HUES6 (cell line): ENCODE results near the gene OSBPL9.
"Not testable (repeated sequence)": the region's sequence is repeated elsewhere in the genome, so short reads cannot be mapped to it uniquely, and the experiment has no call there.

Source experiments
- H3K27ac ChIP-seq: 2 replicates; pipeline ENCODE4 v1.7.0; 2013; ENCODE audit warnings: low read depth, mild to moderate bottlenecking, low read length, inconsistent platforms
- H3K27me3 ChIP-seq: 2 replicates; pipeline ENCODE4 v1.6.1; 2013; ENCODE audit warnings: low read length; ENCODE audit not compliant: control insufficient read depth, insufficient read depth
- H3K36me3 ChIP-seq: 2 replicates; pipeline ENCODE4 v1.6.1; 2013; ENCODE audit warnings: low read length; ENCODE audit not compliant: control insufficient read depth, insufficient read depth
- H3K4me1 ChIP-seq: 2 replicates; pipeline ENCODE4 v1.6.1; 2013; ENCODE audit warnings: low read length; ENCODE audit not compliant: control insufficient read depth, insufficient read depth
- H3K4me3 ChIP-seq: 2 replicates; pipeline ENCODE4 v1.5.1; 2013; ENCODE audit warnings: low read depth, low read length
- H3K9ac ChIP-seq: one replicate; pipeline ENCODE4 v1.6.1; 2013; ENCODE audit warnings: mild to moderate bottlenecking, low read length
- H3K9me3 ChIP-seq: 2 replicates; pipeline ENCODE4 v1.6.1; 2013; ENCODE audit warnings: low read depth, low read length; ENCODE audit not compliant: control insufficient read depth, insufficient read depth

The OSBPL9 gene

DNA sequence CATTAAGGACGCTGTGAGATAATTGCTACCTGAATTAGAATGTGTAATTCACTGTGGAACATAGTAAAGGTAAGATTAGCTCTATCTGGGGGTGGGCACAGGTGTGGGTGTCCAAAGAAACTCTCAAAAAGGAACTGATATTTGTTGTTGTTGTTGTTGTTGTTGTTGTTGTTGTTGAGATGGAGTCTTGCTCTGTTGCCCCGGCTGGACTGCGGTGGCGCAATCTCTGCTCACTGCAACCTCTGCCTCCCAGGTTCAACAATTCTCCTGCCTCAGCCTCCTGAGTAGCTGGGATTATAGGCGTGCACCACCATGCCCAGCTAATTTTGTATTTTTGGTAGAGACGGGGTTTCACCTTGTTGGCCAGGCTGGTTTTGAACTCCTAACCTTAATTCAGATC is 6.8 kb upstream of the OSBPL9 start:
- H3K4me1 ChIP-seq, H3K27ac ChIP-seq, H3K36me3 ChIP-seq, H3K9me3 ChIP-seq, H3K4me3 ChIP-seq, H3K9ac ChIP-seq, H3K27me3 ChIP-seq: not testable (repeated sequence)

DNA sequence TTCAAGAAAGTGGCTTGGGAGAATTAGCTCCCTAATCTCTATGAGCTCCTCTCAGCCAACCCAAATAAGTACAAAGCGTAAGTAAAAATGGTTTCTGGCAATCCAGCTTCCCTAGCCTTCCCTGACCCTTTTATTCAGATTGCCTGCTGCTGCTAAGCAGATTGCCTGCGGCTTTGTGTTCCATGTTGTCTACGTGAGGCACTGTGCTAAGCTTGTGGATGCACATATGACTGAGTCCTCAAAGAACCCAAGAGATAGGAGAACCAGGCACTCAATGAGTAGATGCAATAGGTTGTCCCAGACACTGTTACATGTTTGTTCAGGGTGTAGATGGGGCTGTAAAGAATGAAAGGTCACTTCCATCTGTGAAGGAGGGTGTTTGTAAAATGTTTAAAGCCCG is 6.3 kb upstream of the OSBPL9 start:
- H3K4me3 ChIP-seq: no peak overlapping the region
- H3K36me3 ChIP-seq: no peaks in the 10 kb centered on the region
- no peaks in the 10 kb centered on the region for H3K27me3 ChIP-seq
- no peaks in the 10 kb centered on the region for H3K4me1 ChIP-seq
- no peak overlapping the region for H3K9ac ChIP-seq
- no peak overlapping the region for H3K27ac ChIP-seq
- no peaks in the 10 kb centered on the region for H3K9me3 ChIP-seq

DNA sequence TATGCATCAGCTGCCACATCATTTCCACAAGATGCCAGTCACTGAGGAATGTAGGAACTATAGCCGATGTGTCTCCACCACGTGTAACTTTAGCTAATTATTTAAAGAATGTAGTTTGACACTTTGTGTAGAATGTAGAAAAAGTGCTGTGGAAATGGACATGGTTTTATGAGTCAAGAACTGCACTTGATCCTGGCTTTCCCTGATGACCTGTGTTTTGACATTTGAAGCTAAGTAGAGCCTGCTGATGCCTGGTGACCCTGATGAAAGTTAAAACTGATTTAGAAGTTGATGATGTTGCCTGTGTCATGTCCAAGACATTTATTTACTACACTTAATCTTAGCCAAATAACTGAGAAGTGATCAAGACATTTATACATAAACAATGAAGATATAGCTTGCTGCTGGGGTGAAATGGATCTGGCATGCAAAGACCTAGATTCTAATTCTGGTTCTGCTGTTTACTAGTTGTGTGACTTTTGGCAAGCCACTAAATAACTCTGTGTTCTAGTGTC is 4.4 kb upstream of the OSBPL9 start:
- Histone ChIP-seq H3K4me3 (no peak overlapping the region), H3K4me1 (no peaks in the 10 kb centered on the region), H3K9ac (no peak overlapping the region), H3K27me3 (no peaks in the 10 kb centered on the region), H3K9me3 (no peaks in the 10 kb centered on the region), H3K27ac (no peak overlapping the region), H3K36me3 (no peaks in the 10 kb centered on the region)

DNA sequence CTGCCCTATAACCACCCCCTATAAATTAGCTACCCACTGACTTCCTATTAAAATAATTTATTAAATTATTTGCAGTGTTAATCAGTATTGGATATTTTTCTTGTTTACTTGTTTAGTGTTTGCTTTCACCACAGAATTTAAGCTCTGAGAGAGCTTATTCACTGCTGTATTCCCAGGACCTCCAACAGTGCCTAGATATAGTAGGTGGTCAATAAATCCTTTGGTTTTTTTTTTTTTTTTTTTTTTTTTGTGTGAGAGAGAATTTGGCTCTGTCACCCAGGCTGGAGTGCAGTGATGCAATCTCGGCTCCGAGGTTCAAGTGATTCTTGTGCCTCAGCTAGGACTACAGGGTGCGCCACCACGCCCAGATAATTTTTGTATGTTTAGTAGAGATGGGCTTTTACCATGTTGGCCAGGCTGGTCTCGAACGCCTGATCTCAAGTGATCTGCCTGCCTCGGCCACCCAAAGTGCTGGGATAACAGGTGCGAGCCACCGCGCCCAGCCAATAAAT is 1.1 kb upstream of the OSBPL9 start:
- Histone ChIP-seq H3K27ac (no peak overlapping the region), H3K9me3 (no peaks in the 10 kb centered on the region), H3K9ac (no peak overlapping the region), H3K4me3 (no peak overlapping the region), H3K27me3 (no peaks in the 10 kb centered on the region), H3K36me3 (no peaks in the 10 kb centered on the region), H3K4me1 (peaks cover 9% of the 10 kb centered on the region; the same call in 1 of the 2 replicates)

GRCh38 chr1:51616490-51616889 is 402 bp upstream of the OSBPL9 start:
- Histone ChIP-seq H3K27me3 (no peaks in the 10 kb centered on the region), H3K4me1 (peaks cover 16% of the 10 kb centered on the region; the same call in 1 of the 2 replicates), H3K4me3 (peak overlapping the region; percentile 87), H3K36me3 (no peaks in the 10 kb centered on the region), H3K27ac (no peak overlapping the region), H3K9ac (no peak overlapping the region), H3K9me3 (no peaks in the 10 kb centered on the region)

GRCh38 chr1:51618715-51619114 is 1.8 kb downstream of the OSBPL9 start:
- Histone ChIP-seq H3K4me1 (peaks cover 34% of the 10 kb centered on the region), H3K27me3 (no peaks in the 10 kb centered on the region), H3K4me3 (no peak overlapping the region), H3K36me3 (no peaks in the 10 kb centered on the region), H3K9ac (no peak overlapping the region), H3K27ac (no peak overlapping the region), H3K9me3 (no peaks in the 10 kb centered on the region)

DNA sequence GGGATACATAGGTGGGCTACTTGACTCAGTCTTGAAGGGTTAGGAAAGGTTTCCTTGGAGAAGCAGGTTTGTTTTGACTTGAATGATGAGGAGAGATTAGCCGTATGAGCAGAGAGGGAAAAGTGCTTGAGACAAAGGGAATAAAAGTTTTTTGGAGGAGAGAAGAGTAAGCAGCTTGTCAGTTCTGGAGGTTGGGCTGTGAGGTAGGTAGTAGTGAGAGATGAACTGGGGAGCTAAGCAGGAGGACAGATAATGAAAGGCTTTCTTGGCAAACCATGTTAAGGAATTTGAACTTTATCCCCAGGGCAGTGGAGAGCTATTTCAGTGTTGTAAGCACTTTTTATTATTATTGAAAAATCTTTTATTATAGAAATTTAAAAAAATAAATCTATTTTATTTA is 3.6 kb downstream of the OSBPL9 start:
- Histone ChIP-seq H3K4me3 (no peak overlapping the region), H3K9ac (no peak overlapping the region), H3K36me3 (no peaks in the 10 kb centered on the region), H3K27me3 (no peaks in the 10 kb centered on the region), H3K27ac (no peak overlapping the region), H3K9me3 (no peaks in the 10 kb centered on the region), H3K4me1 (peaks cover 34% of the 10 kb centered on the region)

DNA sequence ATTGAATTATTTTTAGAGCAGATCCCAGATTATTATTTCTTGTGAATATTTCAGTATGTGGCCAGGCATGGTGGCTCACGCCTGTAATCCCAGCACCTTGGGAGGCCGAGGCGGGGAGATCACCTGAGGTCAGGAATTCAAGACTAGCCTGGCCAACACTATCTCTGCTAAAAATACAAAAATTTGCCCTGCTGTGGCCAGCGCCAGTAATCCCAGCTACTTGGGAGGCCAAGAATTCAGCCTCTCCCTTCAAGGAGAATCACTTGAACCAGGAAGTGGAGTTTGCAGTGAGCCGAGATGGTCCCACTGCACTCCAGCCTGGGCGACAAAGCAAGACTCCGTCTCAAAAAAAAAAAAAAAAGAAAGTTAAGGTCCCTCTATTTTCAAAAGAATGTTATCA is 4.3 kb downstream of the OSBPL9 start:
- Histone ChIP-seq H3K4me1 (peaks cover 34% of the 10 kb centered on the region), H3K9me3 (no peaks in the 10 kb centered on the region), H3K4me3 (no peak overlapping the region), H3K27me3 (no peaks in the 10 kb centered on the region), H3K27ac (no peak overlapping the region), H3K9ac (no peak overlapping the region), H3K36me3 (no peaks in the 10 kb centered on the region)

GRCh38 chr1:51621841-51622454 is 5.1 kb downstream of the OSBPL9 start:
- Histone ChIP-seq H3K4me1 (peaks cover 34% of the 10 kb centered on the region), H3K27ac (peak overlapping the region; percentile 1; the same call in 1 of the 2 replicates)

GRCh38 chr1:51622455-51622913 is 5.6 kb downstream of the OSBPL9 start:
- Histone ChIP-seq H3K27ac (peak overlapping the region; percentile 1; the same call in 1 of the 2 replicates), H3K9me3 (no peaks in the 10 kb centered on the region), H3K27me3 (no peaks in the 10 kb centered on the region), H3K4me3 (no peak overlapping the region; the same call in 1 of the 2 replicates), H3K9ac (no peak overlapping the region), H3K4me1 (peaks cover 34% of the 10 kb centered on the region), H3K36me3 (no peaks in the 10 kb centered on the region)

More at GRCh38 chr1:51621841-51622454, 5.1 kb downstream of the OSBPL9 start:
- H3K9ac ChIP-seq: no peak overlapping the region
- no peaks in the 10 kb centered on the region for H3K9me3 ChIP-seq
- H3K36me3 ChIP-seq: no peaks in the 10 kb centered on the region
- no peaks in the 10 kb centered on the region for H3K27me3 ChIP-seq
- no peak overlapping the region; the same call in 1 of the 2 replicates for H3K4me3 ChIP-seq

GRCh38 chr1:51623025-51623424 is 6.1 kb downstream of the OSBPL9 start:
- Histone ChIP-seq H3K4me3 (no peak overlapping the region), H3K9ac (no peak overlapping the region), H3K27ac (peak overlapping the region; percentile 1; the same call in 1 of the 2 replicates), H3K27me3 (no peaks in the 10 kb centered on the region), H3K9me3 (no peaks in the 10 kb centered on the region), H3K4me1 (peaks cover 34% of the 10 kb centered on the region), H3K36me3 (no peaks in the 10 kb centered on the region)
